Parathyroid adenoma (tissue), 2 donors: ENCODE measurements around the gene MAD1L1.

Experiments
- H2AFZ ChIP-seq: fragments of 300-600 bp; sonication (generic); one replicate; pipeline ENCODE4 v1.7.0; 2017; ENCODE audit warnings: antibody characterized with exemption, mild to moderate bottlenecking
- H3K27ac ChIP-seq: fragments of 300-600 bp; sonication (generic); one replicate; pipeline ENCODE4 v1.7.0; 2017
- H3K27me3 ChIP-seq: fragments of 300-600 bp; sonication (generic); one replicate; pipeline ENCODE4 v1.7.0; 2017; ENCODE audit warnings: low read length; ENCODE audit not compliant: control insufficient read depth, insufficient read depth
- H3K36me3 ChIP-seq: fragments of 300-600 bp; sonication (generic); one replicate; pipeline ENCODE4 v1.7.0; 2017; ENCODE audit warnings: low read length; ENCODE audit not compliant: control insufficient read depth, insufficient read depth
- H3K4me1 ChIP-seq: fragments of 300-600 bp; sonication (generic); one replicate; pipeline ENCODE4 v1.7.0; 2017; ENCODE audit warnings: control low read depth
- H3K4me2 ChIP-seq: fragments of 300-600 bp; sonication (generic); one replicate; pipeline ENCODE4 v1.7.0; 2017; ENCODE audit warnings: low read length
- H3K4me3 ChIP-seq: fragments of 300-600 bp; sonication (generic); one replicate; pipeline ENCODE4 v1.7.0; 2017; ENCODE audit warnings: low read depth, low read length
- H3K79me2 ChIP-seq: fragments of 300-600 bp; sonication (generic); one replicate; pipeline ENCODE4 v1.7.0; 2017; ENCODE audit warnings: control low read depth
- H3K9ac ChIP-seq: fragments of 300-600 bp; sonication (generic); one replicate; pipeline ENCODE4 v1.7.0; 2017; ENCODE audit warnings: mild to moderate bottlenecking
- H3K9me3 ChIP-seq: fragments of 300-600 bp; sonication (generic); one replicate; pipeline ENCODE4 v1.7.0; 2017; ENCODE audit warnings: low read length; ENCODE audit not compliant: control insufficient read depth
- TF ChIP-seq, protein P1 (sequence below): fragments of 300-600 bp; sonication (generic); IDR thresholded peaks from one replicate; pipeline ENCODE4 v1.7.0; 2017; ENCODE audit warnings: antibody characterized with exemption, mild to moderate bottlenecking
- donor health status: primary hyperparathyroidism.

Gene MAD1L1

DNA sequence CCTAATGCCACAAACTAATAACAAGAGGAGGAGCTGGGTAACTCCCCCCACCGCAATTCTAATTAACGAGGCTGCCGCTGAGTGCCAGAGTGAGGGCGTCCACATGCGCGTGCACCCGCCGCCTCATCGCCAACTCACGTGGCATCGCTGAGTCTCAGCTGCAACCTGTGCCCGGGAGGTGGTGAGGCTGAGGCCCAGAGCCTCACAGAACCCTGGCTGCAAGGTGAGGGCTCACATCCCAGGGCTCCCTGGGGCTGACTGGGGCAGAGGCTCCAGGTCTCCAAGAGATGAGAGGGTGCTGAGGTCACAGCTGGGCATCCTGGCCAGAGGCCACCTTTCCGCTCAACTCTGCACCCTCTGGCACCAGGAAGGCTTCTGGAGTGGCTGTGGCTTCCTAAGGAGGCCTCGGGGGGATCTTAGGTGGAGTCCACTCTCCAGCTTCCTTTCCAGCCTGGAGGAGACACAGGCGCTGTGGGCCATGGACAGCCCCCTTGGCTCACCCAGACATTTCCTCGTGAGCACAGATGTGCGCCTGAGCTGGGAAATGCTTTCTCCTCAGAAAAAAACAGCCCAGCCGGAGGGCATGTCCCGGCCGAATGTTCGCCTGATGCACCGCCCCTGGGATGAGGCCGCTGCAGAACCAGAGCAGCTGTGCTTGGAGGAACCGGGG is 242.6 kb downstream of the MAD1L1 start:
- Histone ChIP-seq H3K9ac (no peak overlapping the region), H3K9me3 (no peaks in the 10 kb centered on the region), H3K36me3 (no peaks in the 10 kb centered on the region), H3K79me2 (no peaks in the 10 kb centered on the region), H2AFZ (no peak overlapping the region), H3K27me3 (no peaks in the 10 kb centered on the region), H3K4me2 (no peak overlapping the region), H3K27ac (no peak overlapping the region), H3K4me3 (no peak overlapping the region), H3K4me1 (no peaks in the 10 kb centered on the region)
- TF ChIP-seq, protein P1, sequence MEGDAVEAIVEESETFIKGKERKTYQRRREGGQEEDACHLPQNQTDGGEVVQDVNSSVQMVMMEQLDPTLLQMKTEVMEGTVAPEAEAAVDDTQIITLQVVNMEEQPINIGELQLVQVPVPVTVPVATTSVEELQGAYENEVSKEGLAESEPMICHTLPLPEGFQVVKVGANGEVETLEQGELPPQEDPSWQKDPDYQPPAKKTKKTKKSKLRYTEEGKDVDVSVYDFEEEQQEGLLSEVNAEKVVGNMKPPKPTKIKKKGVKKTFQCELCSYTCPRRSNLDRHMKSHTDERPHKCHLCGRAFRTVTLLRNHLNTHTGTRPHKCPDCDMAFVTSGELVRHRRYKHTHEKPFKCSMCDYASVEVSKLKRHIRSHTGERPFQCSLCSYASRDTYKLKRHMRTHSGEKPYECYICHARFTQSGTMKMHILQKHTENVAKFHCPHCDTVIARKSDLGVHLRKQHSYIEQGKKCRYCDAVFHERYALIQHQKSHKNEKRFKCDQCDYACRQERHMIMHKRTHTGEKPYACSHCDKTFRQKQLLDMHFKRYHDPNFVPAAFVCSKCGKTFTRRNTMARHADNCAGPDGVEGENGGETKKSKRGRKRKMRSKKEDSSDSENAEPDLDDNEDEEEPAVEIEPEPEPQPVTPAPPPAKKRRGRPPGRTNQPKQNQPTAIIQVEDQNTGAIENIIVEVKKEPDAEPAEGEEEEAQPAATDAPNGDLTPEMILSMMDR = no peak

DNA sequence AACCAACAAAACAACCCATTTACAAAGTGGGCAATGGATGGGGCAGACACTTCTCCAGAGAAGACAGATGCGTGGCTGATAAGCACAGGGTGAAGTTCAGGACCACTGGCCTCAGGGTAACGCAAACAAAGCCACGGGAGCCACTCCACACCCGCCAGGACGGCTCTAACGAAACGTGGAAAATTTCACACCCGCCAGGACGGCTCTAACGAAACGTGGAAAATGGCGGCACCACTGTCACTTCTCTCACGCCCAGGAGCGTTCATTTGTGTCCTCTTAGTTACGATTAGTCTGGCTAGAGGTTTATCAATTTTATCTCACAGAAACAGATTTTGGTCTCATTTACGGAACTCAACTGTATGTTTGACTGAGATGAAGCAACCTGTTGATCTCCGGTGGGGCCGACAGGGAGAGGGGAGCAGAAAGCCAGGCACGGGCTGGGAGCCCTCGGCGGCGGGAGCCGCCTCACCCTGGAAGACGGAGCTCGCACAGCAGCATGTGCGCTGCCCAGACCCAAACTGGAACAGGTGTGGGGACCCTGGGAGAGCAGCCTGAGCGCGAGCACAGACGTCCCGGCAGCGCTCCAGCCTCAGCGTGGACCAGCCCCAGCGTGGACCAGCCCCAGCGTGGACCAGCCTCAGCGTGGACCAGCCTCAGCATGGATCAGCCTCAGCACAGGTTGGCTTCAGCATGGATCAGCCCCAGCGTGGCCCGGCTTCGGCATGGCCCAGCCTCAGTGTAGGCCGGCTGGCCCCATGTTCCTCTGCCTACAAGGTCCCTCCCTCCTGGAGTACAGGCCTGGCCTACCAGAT is 243.5 kb downstream of the MAD1L1 start:
- Histone ChIP-seq H3K9ac (no peak overlapping the region), H2AFZ (no peak overlapping the region), H3K4me2 (no peak overlapping the region), H3K27ac (no peak overlapping the region), H3K4me1 (no peaks in the 10 kb centered on the region), H3K27me3 (no peaks in the 10 kb centered on the region), H3K9me3 (no peaks in the 10 kb centered on the region), H3K4me3 (no peak overlapping the region), H3K79me2 (no peaks in the 10 kb centered on the region), H3K36me3 (no peaks in the 10 kb centered on the region)
- TF ChIP-seq, protein P1 = no peak

DNA sequence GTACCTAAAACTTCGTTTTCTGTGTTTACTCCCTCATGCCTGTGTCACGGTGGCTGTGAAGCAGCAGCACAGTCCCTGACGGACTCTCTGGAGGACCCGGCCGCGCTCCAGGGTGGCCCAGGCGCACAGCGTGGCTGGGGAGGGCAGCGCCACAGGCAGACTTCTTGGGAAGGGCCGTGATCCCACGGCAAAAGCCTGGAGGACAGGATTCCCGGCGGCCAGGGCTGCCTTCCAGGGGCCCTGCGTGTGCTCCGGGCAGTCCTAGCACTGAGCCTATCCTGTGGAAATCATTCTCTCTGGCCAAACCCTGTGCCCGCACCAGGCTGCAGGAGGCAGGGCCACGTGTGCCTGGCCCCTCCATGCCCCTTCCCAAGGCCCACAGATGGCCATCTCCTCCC is 244.2 kb downstream of the MAD1L1 start:
- TF ChIP-seq, protein P1 = no peak
- H3K36me3 ChIP-seq = no peaks in the 10 kb centered on the region
- H3K4me1 ChIP-seq = no peaks in the 10 kb centered on the region
- no peak overlapping the region for H2AFZ ChIP-seq
- no peak overlapping the region for H3K4me2 ChIP-seq
- H3K27ac ChIP-seq = no peak overlapping the region
- no peaks in the 10 kb centered on the region for H3K79me2 ChIP-seq
- no peaks in the 10 kb centered on the region for H3K9me3 ChIP-seq
- no peak overlapping the region for H3K9ac ChIP-seq
- H3K4me3 ChIP-seq = no peak overlapping the region
- no peaks in the 10 kb centered on the region for H3K27me3 ChIP-seq

DNA sequence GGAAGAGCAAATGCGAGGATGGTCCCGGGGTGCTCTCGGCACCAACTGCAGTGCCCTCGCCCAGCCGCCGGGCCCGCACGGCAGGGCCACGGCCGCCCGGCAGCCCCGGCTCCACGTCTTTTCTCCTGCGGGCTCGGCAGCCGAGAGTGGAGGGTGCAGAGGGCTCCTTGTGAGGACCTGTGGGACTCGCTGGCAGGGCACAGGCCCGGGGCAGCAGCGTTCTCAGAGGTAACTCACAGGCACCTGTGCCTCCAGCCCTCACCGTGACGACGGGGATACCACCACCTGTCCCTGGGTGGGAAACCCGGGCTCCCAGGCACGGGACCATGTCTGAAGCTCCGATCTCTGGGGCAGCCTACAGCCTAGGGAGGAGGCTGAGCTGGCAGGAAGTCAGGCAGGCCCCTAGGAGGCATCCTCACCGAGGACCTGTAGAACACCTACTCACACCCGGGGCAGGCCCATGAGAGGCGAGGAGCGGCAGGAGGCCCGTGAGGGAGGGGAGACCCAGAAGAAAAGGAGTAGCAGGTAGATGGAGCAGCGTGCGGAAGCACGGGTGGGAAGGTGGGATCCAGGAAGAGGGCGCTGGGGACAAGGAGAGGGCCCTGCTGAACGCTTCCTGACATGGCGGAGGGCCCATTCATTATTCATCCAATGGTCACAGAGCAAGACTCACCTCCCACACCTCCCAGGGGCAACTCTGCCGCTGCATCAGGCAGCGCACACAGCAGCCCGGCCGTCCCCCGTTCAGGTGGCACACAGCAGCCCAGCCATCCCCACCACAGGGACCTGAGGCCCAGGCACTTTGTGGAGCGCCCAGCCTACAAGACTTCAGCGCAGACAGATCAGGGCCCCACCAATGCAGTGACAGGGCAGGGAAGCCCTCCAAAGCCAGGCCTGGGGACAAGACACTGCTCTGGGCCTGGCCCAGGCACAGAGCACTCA is 244.9 kb downstream of the MAD1L1 start:
- TF ChIP-seq, protein P1 = no peak
- Histone ChIP-seq H3K36me3 (no peaks in the 10 kb centered on the region), H3K4me2 (no peak overlapping the region), H3K4me3 (no peak overlapping the region), H3K79me2 (no peaks in the 10 kb centered on the region), H3K27me3 (no peaks in the 10 kb centered on the region), H3K27ac (no peak overlapping the region), H3K9ac (no peak overlapping the region), H3K4me1 (no peaks in the 10 kb centered on the region), H2AFZ (no peak overlapping the region), H3K9me3 (no peaks in the 10 kb centered on the region)
